DMS53 treated with DMSO at 0.1 percent for 48 hours (cell line): ENCODE results near the gene LZIC.

ENCODE experiments used
- DNase-seq: peaks from one replicate; lab custom pipeline; 2025; ENCODE audit not compliant: unreplicated experiment; lab: John Stamatoyannopoulos, UW

The LZIC gene

DNA sequence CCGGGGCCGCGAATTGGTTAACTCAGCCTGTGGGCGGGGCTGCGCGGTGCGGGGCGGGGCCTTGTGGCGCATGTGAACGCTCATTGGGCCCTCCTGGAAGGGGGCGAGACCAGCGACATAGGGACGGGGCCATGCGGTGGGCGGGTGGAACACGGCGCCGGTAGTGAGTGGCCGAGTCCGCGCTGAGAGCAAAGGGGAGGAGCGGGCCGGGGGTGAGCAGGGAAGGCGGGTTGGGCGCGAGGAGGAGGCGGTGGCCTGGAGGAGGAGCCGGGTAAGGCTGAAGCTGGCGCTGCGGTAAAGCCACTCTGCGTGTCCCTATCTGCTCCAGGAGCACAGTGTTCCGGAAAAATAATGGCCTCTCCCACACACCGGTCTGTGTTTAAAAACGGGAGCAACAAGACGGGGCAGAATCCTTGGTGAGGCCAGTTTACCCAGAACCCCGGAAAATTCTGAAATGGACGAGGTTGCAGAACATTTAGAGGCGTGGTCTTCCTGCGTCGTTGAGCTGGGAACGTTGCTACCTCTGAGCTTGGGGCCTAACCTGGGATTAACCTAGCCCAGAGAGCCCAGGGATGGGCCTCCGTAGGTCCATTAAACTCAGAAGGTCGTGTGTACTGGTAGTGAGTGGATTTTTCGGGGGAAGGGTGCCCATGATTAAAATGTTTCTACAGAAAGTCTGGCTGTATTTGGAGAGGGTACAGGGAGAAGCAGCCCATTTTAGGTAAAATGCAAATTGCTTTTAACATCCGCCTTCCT, 32.6 kb downstream of the LZIC start:
- DNase-seq: peak; percentile 97

DNA sequence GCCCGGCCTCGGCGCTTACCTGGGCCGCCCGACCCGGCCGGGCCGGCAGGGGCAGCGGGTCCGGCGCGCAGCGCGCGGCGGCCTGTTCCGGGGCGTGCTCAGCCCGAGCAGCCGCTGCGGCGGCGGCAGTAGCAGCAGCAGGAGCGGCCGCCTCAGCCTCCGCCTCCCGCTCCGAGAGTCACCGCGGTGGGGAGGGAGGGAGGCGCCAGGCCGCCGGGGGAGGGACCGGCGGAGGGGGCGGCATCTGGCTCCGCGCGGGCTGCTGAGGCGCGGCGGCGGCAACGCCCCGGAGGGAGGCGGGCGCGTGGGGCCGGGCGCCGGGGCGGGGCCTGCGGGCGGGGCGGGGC, 33.1 kb downstream of the LZIC start, which contains the start of gene CTNNBIP1:
Gene CTNNBIP1 (minus strand): TSS at position 194 of the 347 bp plus-strand sequence. CDS start 38,205 bp downstream, outside the sequence.
- DNase-seq: no peak

- DNase-seq: no peak
Observed at GRCh38 chr1:9909234-9910046, 33.8 kb downstream of the LZIC start.

DNA sequence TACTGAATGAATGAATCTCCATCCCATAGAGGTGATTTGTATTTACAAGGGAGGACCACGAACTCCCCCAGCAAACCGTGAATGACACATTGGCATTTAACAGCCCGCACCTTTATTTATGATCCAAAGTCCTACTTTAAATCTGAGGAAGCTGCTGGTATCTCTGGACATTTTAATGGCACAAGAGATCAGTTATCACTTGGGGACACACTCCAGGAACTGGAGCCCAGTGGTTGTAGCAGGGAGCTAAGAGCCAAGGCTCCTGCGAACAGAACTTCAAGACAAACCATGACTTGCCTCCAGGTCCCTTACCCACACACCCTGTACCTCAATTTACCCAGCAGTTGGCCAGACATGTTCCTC, 34.3 kb downstream of the LZIC start:
- DNase-seq: no peak

DNA sequence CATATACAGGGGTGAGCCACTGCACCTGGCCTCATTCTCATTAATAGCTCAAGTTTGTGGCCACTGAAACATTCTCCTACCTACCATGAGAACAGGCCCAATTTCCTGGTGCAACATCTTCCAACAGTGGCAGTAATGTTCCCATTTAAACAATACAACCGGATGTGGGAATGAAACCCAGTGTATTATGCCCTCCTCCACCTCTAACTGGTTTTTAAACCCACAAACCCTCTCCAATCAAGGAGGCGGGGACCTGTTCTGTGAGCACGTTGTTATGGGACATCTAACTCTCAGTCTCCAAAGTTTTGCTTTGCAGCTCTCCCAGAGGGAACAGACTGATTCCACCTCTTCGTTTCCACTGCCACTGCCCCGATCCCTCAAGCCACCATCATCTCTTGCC, 35.8 kb downstream of the LZIC start:
- DNase-seq: no peak

DNA sequence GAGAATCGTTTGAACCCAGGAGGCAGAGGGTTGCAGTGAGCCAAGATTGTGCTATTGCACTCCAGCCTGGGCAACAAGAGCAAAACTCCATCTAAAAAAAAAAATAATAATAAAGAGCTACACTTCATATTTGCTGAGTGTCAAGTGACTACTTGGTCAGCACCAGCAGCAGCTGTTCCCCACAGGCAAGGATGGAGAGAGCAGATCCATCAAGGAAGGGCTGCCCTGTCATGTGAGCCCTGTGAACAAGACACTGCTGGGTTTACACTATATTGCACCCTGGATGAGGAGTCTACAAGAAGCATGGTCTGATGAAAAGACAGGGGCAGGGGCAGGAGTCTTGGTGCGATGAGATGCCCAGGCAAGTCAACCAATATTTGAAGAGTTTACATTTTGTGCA, 36.7 kb downstream of the LZIC start:
- no peak for DNase-seq

- no peak for DNase-seq
Observed at GRCh38 chr1:9905010-9905409, 38.2 kb downstream of the LZIC start.

GRCh38 chr1:9904596-9904995, 38.6 kb downstream of the LZIC start:
- no peak for DNase-seq

- no peak for DNase-seq
Observed at GRCh38 chr1:9903801-9904527, 39.2 kb downstream of the LZIC start.

GRCh38 chr1:9902060-9902452, 41.1 kb downstream of the LZIC start:
- DNase-seq: no peak

DNA sequence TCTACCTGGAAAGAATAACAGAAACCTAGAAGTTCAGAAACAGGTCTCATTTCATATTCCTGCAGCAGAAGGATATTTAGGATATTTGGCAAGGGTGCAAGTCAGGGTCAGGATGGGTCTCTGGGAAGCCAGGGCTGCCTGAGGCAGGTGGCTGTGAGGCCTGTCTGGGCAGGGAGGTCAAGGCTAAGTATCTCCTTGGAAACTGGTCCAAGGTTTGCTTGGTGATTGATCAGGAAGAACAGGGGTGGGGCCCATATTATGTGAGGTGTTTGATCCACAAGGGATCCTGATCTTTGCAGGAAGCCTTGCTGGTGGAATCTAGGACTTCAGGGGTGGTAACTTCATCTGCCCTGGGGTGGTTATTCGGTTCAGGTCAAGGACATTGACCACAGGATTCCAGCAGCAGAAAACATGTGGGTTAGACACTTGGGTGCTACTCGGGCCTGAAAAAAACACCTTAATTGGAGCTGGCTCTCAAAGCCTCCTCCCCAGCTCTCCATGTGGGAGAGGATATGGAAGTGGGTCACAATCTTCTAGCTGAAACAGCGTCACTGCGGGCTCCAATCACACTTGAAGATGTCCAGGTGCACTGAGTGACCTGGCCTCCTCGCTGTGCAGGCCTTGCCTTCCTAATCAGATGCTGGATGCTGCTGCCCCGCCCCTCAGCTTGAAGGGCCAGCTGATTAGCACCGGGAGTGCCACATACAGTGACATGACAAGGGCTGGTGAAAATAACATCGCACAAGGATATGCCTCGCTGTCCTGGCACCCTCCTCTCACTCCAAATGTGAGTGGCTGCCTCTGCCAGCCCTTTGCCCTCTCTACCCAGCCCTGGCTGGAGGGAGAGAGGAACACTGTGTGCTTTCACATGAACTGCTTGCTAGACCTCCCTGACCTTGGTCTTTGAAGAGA, 41.8 kb downstream of the LZIC start:
- no peak for DNase-seq

GRCh38 chr1:9900142-9901043, 42.8 kb downstream of the LZIC start:
- DNase-seq: peak; percentile 94

GRCh38 chr1:9894115-9894514, 49.1 kb downstream of the LZIC start:
- DNase-seq: no peak

GRCh38 chr1:9892563-9893528, 50.3 kb downstream of the LZIC start:
- DNase-seq: peak; percentile 31

GRCh38 chr1:9891207-9891606, 52.0 kb downstream of the LZIC start:
- no peak for DNase-seq

DNA sequence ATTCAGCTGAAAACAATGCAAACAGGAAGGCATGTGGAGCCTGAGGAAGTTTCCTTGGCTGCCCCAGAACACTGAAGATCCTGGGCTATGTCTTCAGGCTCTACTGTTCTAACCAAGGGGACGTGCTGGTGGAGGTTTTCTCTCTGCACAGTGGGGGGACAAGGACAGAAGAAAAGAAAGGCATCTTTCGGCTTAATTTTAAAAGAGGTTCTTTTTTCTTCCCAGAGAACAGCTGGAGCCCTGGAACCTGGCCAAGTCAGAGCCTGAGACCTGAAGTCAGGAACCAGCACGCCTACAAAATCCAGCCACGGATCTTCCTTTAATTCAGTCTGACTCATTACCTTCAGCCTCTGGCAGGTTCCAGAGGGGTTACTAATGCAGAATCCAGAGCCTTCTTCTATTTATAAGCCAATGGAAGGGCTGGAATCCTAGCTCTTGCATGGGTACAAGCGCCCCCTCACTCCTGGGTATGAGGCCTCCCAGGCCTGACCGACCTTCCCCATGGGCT, 52.9 kb downstream of the LZIC start:
- DNase-seq: no peak

- no peak for DNase-seq
Observed at GRCh38 chr1:9889411-9889810, 53.8 kb downstream of the LZIC start.

DNA sequence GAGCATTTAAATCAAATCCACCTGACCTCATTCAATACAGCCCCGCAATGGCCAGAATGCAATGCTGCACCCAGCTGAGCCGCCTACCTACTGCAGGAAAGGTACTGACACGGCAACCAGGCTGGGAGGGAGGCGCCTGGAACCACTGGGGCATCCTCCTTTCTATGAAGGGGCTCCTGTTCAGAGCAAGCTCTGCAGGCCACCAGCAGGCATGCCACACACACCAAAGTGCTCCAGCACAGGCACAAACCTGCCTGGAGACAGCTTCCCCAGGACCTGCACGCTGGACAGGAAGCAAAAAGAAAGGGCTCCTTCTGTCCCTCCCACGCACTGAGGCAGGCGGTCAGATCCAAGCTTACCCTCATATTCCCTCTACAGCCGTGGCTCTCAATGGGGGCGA, 54.3 kb downstream of the LZIC start:
- DNase-seq: no peak
